Loucy (cell line): ENCODE results near the gene TBATA.

Experiments
- H2AFZ ChIP-seq: fragments of 200-600 bp; sonication (generic); 2 replicates; pipeline ENCODE4 v1.6.0; 2016; ENCODE audit warnings: antibody characterized with exemption, mild to moderate bottlenecking, low read length, moderate library complexity
- H3F3A ChIP-seq: fragments of 200-600 bp; 2 replicates; pipeline ENCODE4 v1.6.0; 2016; ENCODE audit warnings: antibody characterized with exemption, low read depth, mild to moderate bottlenecking
- H3K27me3 ChIP-seq: fragments of 200-600 bp; sonication (generic); 2 replicates; pipeline ENCODE4 v1.6.1; 2014; ENCODE audit warnings: low read length, mild to moderate bottlenecking; ENCODE audit not compliant: insufficient read depth, poor library complexity, severe bottlenecking
- H3K36me3 ChIP-seq: fragments of 200-600 bp; sonication (generic); 2 replicates; pipeline ENCODE4 v1.6.1; 2016; ENCODE audit warnings: low read length; ENCODE audit not compliant: insufficient read depth
- H3K4me1 ChIP-seq: fragments of 200-600 bp; sonication (generic); 2 replicates; pipeline ENCODE4 v1.5.1; 2014; ENCODE audit warnings: low read length, mild to moderate bottlenecking; ENCODE audit not compliant: insufficient read depth, poor library complexity, severe bottlenecking
- H3K4me2 ChIP-seq: fragments of 200-600 bp; sonication (generic); 2 replicates; pipeline ENCODE4 v1.6.0; 2014; ENCODE audit warnings: antibody characterized with exemption, low read length, low read depth, mild to moderate bottlenecking; ENCODE audit not compliant: poor library complexity, severe bottlenecking
- H3K4me3 ChIP-seq: fragments of 200-600 bp; sonication (generic); 2 replicates; pipeline ENCODE4 v1.5.1; 2014; ENCODE audit warnings: low read length, mild to moderate bottlenecking, mixed read lengths; ENCODE audit not compliant: poor library complexity, severe bottlenecking
- H3K79me2 ChIP-seq: fragments of 200-600 bp; sonication (generic); 2 replicates; pipeline ENCODE4 v1.6.1; 2014; ENCODE audit warnings: low read length; ENCODE audit not compliant: insufficient read depth
- H3K9ac ChIP-seq: fragments of 200-600 bp; sonication (generic); 2 replicates; pipeline ENCODE4 v1.6.0; 2014; ENCODE audit warnings: mild to moderate bottlenecking, low read depth, low read length, moderate library complexity; ENCODE audit not compliant: poor library complexity, severe bottlenecking
- H3K9me2 ChIP-seq: fragments of 200-600 bp; sonication (generic); replicated peaks from 2 replicates; pipeline ENCODE4 v1.6.1; 2016; ENCODE audit warnings: low read depth, low read length, mixed read lengths
- H3K9me3 ChIP-seq: fragments of 200-600 bp; sonication (generic); 2 replicates; pipeline ENCODE4 v1.6.1; 2014; ENCODE audit warnings: mild to moderate bottlenecking, antibody characterized with exemption, low read length, low read depth; ENCODE audit not compliant: insufficient read depth
- H4K20me1 ChIP-seq: fragments of 200-600 bp; sonication (generic); 2 replicates; pipeline ENCODE4 v1.6.0; 2014; ENCODE audit warnings: antibody characterized with exemption, low read length, mild to moderate bottlenecking; ENCODE audit not compliant: insufficient read depth, poor library complexity, severe bottlenecking
- EZH2phosphoT487 ChIP-seq: fragments of 200-600 bp; IDR thresholded peaks from 2 replicates; pipeline ENCODE4 v1.6.1; 2018; ENCODE audit warnings: antibody characterized with exemption, mild to moderate bottlenecking, moderate library complexity, borderline replicate concordance
- TF ChIP-seq, protein P1 (sequence below): fragments of 200-600 bp; sonication (generic); conservative IDR thresholded peaks from 2 replicates; pipeline ENCODE4 v1.5.1; 2014; ENCODE audit warnings: mild to moderate bottlenecking, antibody characterized with exemption, low read length

TBATA gene

DNA sequence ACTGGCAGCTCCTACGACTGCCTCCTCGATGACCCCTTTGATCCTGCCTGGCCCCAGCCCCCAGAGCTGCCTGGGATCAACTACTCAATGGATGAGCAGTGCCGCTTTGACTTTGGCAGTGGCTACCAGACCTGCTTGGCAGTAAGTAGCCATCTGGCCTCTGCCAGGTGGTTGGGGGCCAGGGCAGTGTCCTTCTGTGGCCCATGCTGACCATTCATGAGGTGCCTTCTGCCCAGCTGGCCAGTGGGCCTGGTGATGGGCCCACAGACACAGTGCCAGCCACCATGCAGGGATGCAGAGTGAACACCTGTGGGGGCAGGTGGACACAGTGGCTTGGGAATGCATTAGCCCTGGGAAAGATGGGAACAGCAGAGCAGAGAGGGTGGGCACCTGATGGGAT is 50.0 kb downstream of the TBATA start:
- H3F3A ChIP-seq: no peaks in the 10 kb centered on the region
- TF ChIP-seq, protein P1, sequence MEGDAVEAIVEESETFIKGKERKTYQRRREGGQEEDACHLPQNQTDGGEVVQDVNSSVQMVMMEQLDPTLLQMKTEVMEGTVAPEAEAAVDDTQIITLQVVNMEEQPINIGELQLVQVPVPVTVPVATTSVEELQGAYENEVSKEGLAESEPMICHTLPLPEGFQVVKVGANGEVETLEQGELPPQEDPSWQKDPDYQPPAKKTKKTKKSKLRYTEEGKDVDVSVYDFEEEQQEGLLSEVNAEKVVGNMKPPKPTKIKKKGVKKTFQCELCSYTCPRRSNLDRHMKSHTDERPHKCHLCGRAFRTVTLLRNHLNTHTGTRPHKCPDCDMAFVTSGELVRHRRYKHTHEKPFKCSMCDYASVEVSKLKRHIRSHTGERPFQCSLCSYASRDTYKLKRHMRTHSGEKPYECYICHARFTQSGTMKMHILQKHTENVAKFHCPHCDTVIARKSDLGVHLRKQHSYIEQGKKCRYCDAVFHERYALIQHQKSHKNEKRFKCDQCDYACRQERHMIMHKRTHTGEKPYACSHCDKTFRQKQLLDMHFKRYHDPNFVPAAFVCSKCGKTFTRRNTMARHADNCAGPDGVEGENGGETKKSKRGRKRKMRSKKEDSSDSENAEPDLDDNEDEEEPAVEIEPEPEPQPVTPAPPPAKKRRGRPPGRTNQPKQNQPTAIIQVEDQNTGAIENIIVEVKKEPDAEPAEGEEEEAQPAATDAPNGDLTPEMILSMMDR: no peak
- no peak for TF ChIP-seq EZH2phosphoT487
- H3K4me2 ChIP-seq: no peak overlapping the region
- no peaks in the 10 kb centered on the region for H3K27me3 ChIP-seq
- H3K4me1 ChIP-seq: no peaks in the 10 kb centered on the region
- no peak overlapping the region for H3K4me3 ChIP-seq
- H4K20me1 ChIP-seq: no peaks in the 10 kb centered on the region
- H3K79me2 ChIP-seq: no peaks in the 10 kb centered on the region
- H3K36me3 ChIP-seq: no peaks in the 10 kb centered on the region
- no peak overlapping the region for H2AFZ ChIP-seq
- H3K9me2 ChIP-seq: no peaks in the 10 kb centered on the region
- H3K9me3 ChIP-seq: no peaks in the 10 kb centered on the region
- H3K9ac ChIP-seq: no peak overlapping the region

DNA sequence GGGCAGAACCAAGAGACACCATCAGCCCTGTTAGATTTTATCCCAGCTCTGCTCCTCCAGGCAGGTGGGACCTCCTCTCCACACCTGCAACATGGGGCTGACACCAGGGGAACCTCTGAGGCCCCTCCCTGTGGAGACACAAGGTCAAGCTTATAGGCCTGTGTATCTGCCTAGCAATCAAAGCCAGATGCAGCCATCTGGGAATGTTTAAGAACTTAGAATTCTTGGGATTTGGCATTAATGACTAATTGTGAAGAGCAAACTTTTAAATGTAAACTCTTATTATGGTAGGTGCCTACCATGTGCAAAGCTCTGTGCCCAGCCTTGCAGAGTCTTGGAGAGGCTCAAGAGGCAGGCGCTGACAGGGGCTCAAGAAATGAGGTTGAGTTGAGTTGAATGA is 52.1 kb downstream of the TBATA start:
- Histone ChIP-seq H3K9me3 (no peaks in the 10 kb centered on the region), H2AFZ (no peak overlapping the region), H3F3A (no peaks in the 10 kb centered on the region), H3K79me2 (no peaks in the 10 kb centered on the region), H3K36me3 (no peaks in the 10 kb centered on the region), H3K4me3 (no peak overlapping the region), H3K9ac (no peak overlapping the region), H3K27me3 (no peaks in the 10 kb centered on the region), H3K4me2 (no peak overlapping the region), H4K20me1 (no peaks in the 10 kb centered on the region), H3K4me1 (no peaks in the 10 kb centered on the region), H3K9me2 (no peaks in the 10 kb centered on the region)
- TF ChIP-seq, protein P1: no peak
- no peak for TF ChIP-seq EZH2phosphoT487

DNA sequence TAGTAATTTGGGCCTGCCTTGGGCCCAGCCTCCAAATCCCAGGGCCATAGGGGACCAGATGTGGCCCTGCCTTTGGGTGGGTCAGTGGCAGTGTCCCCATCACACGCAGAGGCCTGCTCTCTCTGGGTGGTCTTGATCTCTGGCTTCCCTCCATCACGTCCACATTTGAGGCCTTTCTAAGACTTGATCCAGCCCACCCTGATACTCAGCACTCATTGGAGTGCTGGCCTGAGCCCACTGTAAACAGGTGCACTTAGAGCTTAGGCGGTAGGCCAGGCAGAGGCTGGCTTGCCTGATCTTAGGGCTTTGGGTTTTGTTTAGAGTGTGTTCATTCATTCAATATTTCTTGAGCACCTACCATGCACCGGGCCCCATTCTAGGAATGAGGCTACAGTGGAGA is 52.6 kb downstream of the TBATA start:
- no peak overlapping the region for H2AFZ ChIP-seq
- no peak overlapping the region for H3K9ac ChIP-seq
- TF ChIP-seq, protein P1: no peak
- no peak for TF ChIP-seq EZH2phosphoT487
- no peak overlapping the region for H3K4me3 ChIP-seq
- no peak overlapping the region for H3K4me2 ChIP-seq
- no peaks in the 10 kb centered on the region for H3K4me1 ChIP-seq
- no peaks in the 10 kb centered on the region for H4K20me1 ChIP-seq
- H3K79me2 ChIP-seq: no peaks in the 10 kb centered on the region
- no peaks in the 10 kb centered on the region for H3K9me2 ChIP-seq
- H3F3A ChIP-seq: no peaks in the 10 kb centered on the region
- no peaks in the 10 kb centered on the region for H3K36me3 ChIP-seq
- H3K27me3 ChIP-seq: no peaks in the 10 kb centered on the region
- no peaks in the 10 kb centered on the region for H3K9me3 ChIP-seq
